ENCODE results near the gene KIF3C. TPM values are rescaled to one million over a fixed set of nuclear protein-coding genes. Genes with fewer than 3 reads are reported as not detected.
"Not testable (repeated sequence)": the region's sequence is repeated elsewhere in the genome, so short reads cannot be mapped to it uniquely, and the experiment has no call there.

Gene KIF3C
- total RNA-seq, 2 experiments from 2014 or later, result 11.6 to 12.8 TPM

GRCh38 chr2:25966531-25967270, 15.6 kb downstream of the KIF3C start:
- Mint-ChIP-seq H3K27me3 (no peaks in the 10 kb centered on the region), H3K9me3 (no peaks in the 10 kb centered on the region), H3K4me3 (no peak overlapping the region), H3K27ac (no peak overlapping the region), H3K4me1 (no peaks in the 10 kb centered on the region), H3K36me3 (no peaks in the 10 kb centered on the region)
- DNase-seq (no peak), ATAC-seq (ENCODE audit: low read depth) (no peak)
- POLR2A ChIA-PET, result no interaction called here

- Mint-ChIP-seq H3K9me3 (no peaks in the 10 kb centered on the region), H3K27ac (no peak overlapping the region), H3K4me1 (peaks cover 5% of the 10 kb centered on the region), H3K4me3 (no peak overlapping the region), H3K36me3 (no peaks in the 10 kb centered on the region), H3K27me3 (no peaks in the 10 kb centered on the region)
- POLR2A ChIA-PET, result no interaction called here
- DNase-seq (no peak), ATAC-seq (ENCODE audit: low read depth) (no peak)
These were observed 17.4 kb downstream of the KIF3C start for GRCh38 chr2:25964891-25965290.

GRCh38 chr2:25960920-25961319, 21.4 kb downstream of the KIF3C start:
- no peaks in the 10 kb centered on the region for H3K27me3 Mint-ChIP-seq
- peaks cover 5% of the 10 kb centered on the region for H3K4me1 Mint-ChIP-seq
- ATAC-seq (ENCODE audit: low read depth) (no peak), DNase-seq (no peak)
- H3K4me3 Mint-ChIP-seq, result peak overlapping the region; percentile 35
- POLR2A ChIA-PET, result no interaction called here
- no peaks in the 10 kb centered on the region for H3K9me3 Mint-ChIP-seq
- peak overlapping the region; percentile 66 for H3K27ac Mint-ChIP-seq
- H3K36me3 Mint-ChIP-seq, result no peaks in the 10 kb centered on the region

GRCh38 chr2:25960396-25960795, 21.9 kb downstream of the KIF3C start:
- Mint-ChIP-seq H3K4me3 (no peak overlapping the region), H3K27ac (no peak overlapping the region), H3K9me3 (no peaks in the 10 kb centered on the region), H3K4me1 (peaks cover 5% of the 10 kb centered on the region), H3K36me3 (no peaks in the 10 kb centered on the region), H3K27me3 (no peaks in the 10 kb centered on the region)
- no peak for ATAC-seq (ENCODE audit: low read depth)
- POLR2A ChIA-PET, result interaction anchor here (1.0 kb wide), 1 partner anchor 29 kb away, joined by 3 read pairs; no protein-coding TSS in a partner anchor
- no peak for DNase-seq

- not testable (repeated sequence) for H3K4me1 Mint-ChIP-seq; H3K9me3 Mint-ChIP-seq; ATAC-seq (ENCODE audit: low read depth); H3K4me3 Mint-ChIP-seq; H3K27me3 Mint-ChIP-seq; H3K27ac Mint-ChIP-seq; DNase-seq; H3K36me3 Mint-ChIP-seq
- POLR2A ChIA-PET, result interaction anchor here (1.3 kb wide), 1 partner anchor 24 kb away, joined by 3 read pairs; the partner anchor contains the start of gene KIF3C
These were observed 23.7 kb downstream of the KIF3C start for GRCh38 chr2:25958611-25959010.

GRCh38 chr2:25957743-25958142, 24.6 kb downstream of the KIF3C start:
- no peaks in the 10 kb centered on the region for H3K9me3 Mint-ChIP-seq
- no peaks in the 10 kb centered on the region for H3K27me3 Mint-ChIP-seq
- no peak overlapping the region for H3K4me3 Mint-ChIP-seq
- H3K4me1 Mint-ChIP-seq, result peaks cover 5% of the 10 kb centered on the region
- no peak for DNase-seq
- no peaks in the 10 kb centered on the region for H3K36me3 Mint-ChIP-seq
- POLR2A ChIA-PET, result no interaction called here
- H3K27ac Mint-ChIP-seq, result no peak overlapping the region
- ATAC-seq (ENCODE audit: low read depth), result no peak

- Mint-ChIP-seq H3K27ac (no peak overlapping the region), H3K4me1 (peaks cover 3% of the 10 kb centered on the region), H3K27me3 (no peaks in the 10 kb centered on the region), H3K4me3 (no peak overlapping the region), H3K9me3 (no peaks in the 10 kb centered on the region), H3K36me3 (no peaks in the 10 kb centered on the region)
- DNase-seq (no peak), ATAC-seq (ENCODE audit: low read depth) (no peak)
- POLR2A ChIA-PET, result no interaction called here
These were observed 26.3 kb downstream of the KIF3C start for GRCh38 chr2:25955869-25956535.

GRCh38 chr2:25955036-25955435, 27.3 kb downstream of the KIF3C start:
- DNase-seq (no peak), ATAC-seq (ENCODE audit: low read depth) (no peak)
- Mint-ChIP-seq H3K9me3 (no peaks in the 10 kb centered on the region), H3K36me3 (no peaks in the 10 kb centered on the region), H3K4me3 (no peak overlapping the region), H3K27me3 (no peaks in the 10 kb centered on the region), H3K4me1 (no peaks in the 10 kb centered on the region), H3K27ac (no peak overlapping the region)
- POLR2A ChIA-PET, result no interaction called here

- DNase-seq (no peak), ATAC-seq (ENCODE audit: low read depth) (no peak)
- Mint-ChIP-seq H3K9me3 (no peaks in the 10 kb centered on the region), H3K27me3 (no peaks in the 10 kb centered on the region), H3K36me3 (no peaks in the 10 kb centered on the region), H3K4me1 (no peaks in the 10 kb centered on the region), H3K27ac (no peak overlapping the region), H3K4me3 (no peak overlapping the region)
- POLR2A ChIA-PET, result no interaction called here
These were observed 28.0 kb downstream of the KIF3C start for GRCh38 chr2:25954199-25954752.

GRCh38 chr2:25951071-25951547, 31.2 kb downstream of the KIF3C start:
- H3K27me3 Mint-ChIP-seq, result no peaks in the 10 kb centered on the region
- POLR2A ChIA-PET, result interaction anchor here (0.9 to 1.6 kb wide), 2 partner anchors 29 to 97 kb away, joined by 3 to 4 read pairs; no protein-coding TSS in a partner anchor
- peak; percentile 76 for DNase-seq
- no peak overlapping the region for H3K4me3 Mint-ChIP-seq
- no peaks in the 10 kb centered on the region for H3K9me3 Mint-ChIP-seq
- peaks cover 2% of the 10 kb centered on the region for H3K4me1 Mint-ChIP-seq
- peak; percentile 91 for ATAC-seq (ENCODE audit: low read depth)
- H3K27ac Mint-ChIP-seq, result no peak overlapping the region
- H3K36me3 Mint-ChIP-seq, result peaks cover 2% of the 10 kb centered on the region

- ATAC-seq (ENCODE audit: low read depth) (no peak), DNase-seq (no peak)
- Mint-ChIP-seq H3K4me3 (no peak overlapping the region), H3K9me3 (no peaks in the 10 kb centered on the region), H3K36me3 (peaks cover 2% of the 10 kb centered on the region), H3K27me3 (no peaks in the 10 kb centered on the region), H3K27ac (no peak overlapping the region), H3K4me1 (peaks cover 2% of the 10 kb centered on the region)
- POLR2A ChIA-PET, result no interaction called here
These were observed 33.9 kb downstream of the KIF3C start for GRCh38 chr2:25948437-25948836.

- Mint-ChIP-seq H3K4me3 (no peak overlapping the region), H3K27ac (no peak overlapping the region), H3K27me3 (no peaks in the 10 kb centered on the region), H3K4me1 (no peaks in the 10 kb centered on the region), H3K36me3 (no peaks in the 10 kb centered on the region), H3K9me3 (no peaks in the 10 kb centered on the region)
- ATAC-seq (ENCODE audit: low read depth) (no peak), DNase-seq (no peak)
- POLR2A ChIA-PET, result no interaction called here
These were observed 41.3 kb downstream of the KIF3C start for GRCh38 chr2:25941042-25941441.

GRCh38 chr2:25939257-25939668, 43.0 kb downstream of the KIF3C start:
- Mint-ChIP-seq H3K27ac (peak overlapping the region; percentile 22), H3K4me3 (no peak overlapping the region), H3K9me3 (no peaks in the 10 kb centered on the region), H3K27me3 (no peaks in the 10 kb centered on the region), H3K4me1 (no peaks in the 10 kb centered on the region), H3K36me3 (no peaks in the 10 kb centered on the region)
- DNase-seq, result no peak
- ATAC-seq (ENCODE audit: low read depth), result no peak
- POLR2A ChIA-PET, result no interaction called here

- Mint-ChIP-seq H3K27me3 (no peaks in the 10 kb centered on the region), H3K4me1 (no peaks in the 10 kb centered on the region), H3K36me3 (no peaks in the 10 kb centered on the region), H3K27ac (no peak overlapping the region), H3K4me3 (no peak overlapping the region), H3K9me3 (no peaks in the 10 kb centered on the region)
- ATAC-seq (ENCODE audit: low read depth) (no peak), DNase-seq (no peak)
- POLR2A ChIA-PET, result no interaction called here
These were observed 44.0 kb downstream of the KIF3C start for GRCh38 chr2:25938345-25938744.

Measured in activated naive CD8-positive, alpha-beta T cell treated with anti-CD3 and anti-CD28 coated beads, Interleukin-2, amount 10 ng/mL, durations not matched to agents 7 days and 5 days (primary cell).